Thoracic aorta (tissue), 2 donors: ENCODE measurements around the gene PPARGC1A. TPM values are rescaled to one million over a fixed set of nuclear protein-coding genes. Genes with fewer than 3 reads are reported as not detected.

Source experiments
- ATAC-seq: fragments of 150-250 bp; one replicate; pipeline ENCODE4 v1.8.0; 2017; ENCODE audit warnings: low read depth; ENCODE audit not compliant: insufficient number of reproducible peaks, low FRiP score
- DNase-seq: peaks from one replicate; pipeline ENCODE4 v3.0.0-alpha.2; 2020; ENCODE audit warnings: low spot score
- H3K27ac ChIP-seq, 2 donors: fragments of 200-600 bp; sonication (generic); 1 replicate in 1 of 2; 2 replicates in 1 of 2; pipeline ENCODE4 v1.5.1; 2016; ENCODE audit warnings: mild to moderate bottlenecking in 2 of 2, moderate library complexity in 2 of 2
- H3K27me3 ChIP-seq: fragments of 200-600 bp; sonication (generic); replicated peaks from 2 replicates; pipeline ENCODE4 v1.6.0; 2016; ENCODE audit warnings: mild to moderate bottlenecking; ENCODE audit not compliant: insufficient read depth
- H3K36me3 ChIP-seq: fragments of 200-600 bp; sonication (generic); one replicate; pipeline ENCODE4 v1.5.1; 2016
- H3K4me1 ChIP-seq, 2 donors: fragments of 200-600 bp; sonication (generic); 1 replicate in 1 of 2; 2 replicates in 1 of 2; pipeline versions ENCODE4 v1.5.1 to v1.6.0; 2016; ENCODE audit warnings: low read depth in 2 of 2, mild to moderate bottlenecking in 1 of 2; ENCODE audit not compliant: control insufficient read depth in 1 of 2
- H3K4me3 ChIP-seq: fragments of 200-600 bp; sonication (generic); 2 replicates; pipeline ENCODE4 v1.5.1; 2016; ENCODE audit warnings: mild to moderate bottlenecking
- H3K9me3 ChIP-seq: fragments of 200-600 bp; sonication (generic); 2 replicates; pipeline ENCODE4 v1.5.1; 2016
- total RNA-seq, 2 donors: library from RNA; depleted of rRNA; stranded (reverse); fragments of >200 nt; gene quantifications; one replicate each; pipeline versions ENCODE4 v1.1.0 to v1.2.3, GENCODE V29; 2016
- TF ChIP-seq, protein P1 (sequence below): fragments of 200-600 bp; sonication (generic); IDR thresholded peaks from one replicate; pipeline ENCODE4 v1.5.1; 2019; ENCODE audit warnings: antibody characterized with exemption

PPARGC1A gene
- total RNA-seq, 2 donors from 2014 or later, result 0.41 to 1.3 TPM

DNA sequence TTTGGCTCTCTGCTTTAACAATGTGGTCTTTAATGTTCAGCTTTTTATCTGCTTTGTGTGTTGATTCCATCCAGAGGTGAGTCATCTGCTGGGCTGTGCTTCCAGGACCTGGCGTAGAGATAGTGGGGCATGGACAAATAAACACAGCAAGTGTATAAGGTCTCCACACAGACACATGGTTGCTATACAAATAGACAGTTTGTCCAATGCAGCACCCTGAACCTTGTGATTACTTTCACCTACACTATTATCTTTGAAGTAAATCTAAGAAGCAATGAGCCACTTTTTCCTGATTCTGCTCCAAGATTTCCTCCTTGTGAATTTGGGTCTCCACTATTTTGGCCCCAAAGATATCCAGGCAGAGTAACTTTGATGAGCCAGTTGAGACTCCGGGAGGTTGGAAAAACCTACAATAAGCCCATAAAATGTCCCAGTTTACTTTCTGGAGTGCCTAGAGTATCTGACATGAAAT is 12.1 kb downstream of the PPARGC1A start:
- Histone ChIP-seq H3K27me3 (no peaks in the 10 kb centered on the region), H3K4me3 (no peak overlapping the region), H3K4me1 (no peaks in the 10 kb centered on the region), H3K27ac (no peak overlapping the region), H3K36me3 (no peaks in the 10 kb centered on the region), H3K9me3 (no peaks in the 10 kb centered on the region)
- ATAC-seq, result no peak
- DNase-seq, result no peak
- TF ChIP-seq, protein P1, sequence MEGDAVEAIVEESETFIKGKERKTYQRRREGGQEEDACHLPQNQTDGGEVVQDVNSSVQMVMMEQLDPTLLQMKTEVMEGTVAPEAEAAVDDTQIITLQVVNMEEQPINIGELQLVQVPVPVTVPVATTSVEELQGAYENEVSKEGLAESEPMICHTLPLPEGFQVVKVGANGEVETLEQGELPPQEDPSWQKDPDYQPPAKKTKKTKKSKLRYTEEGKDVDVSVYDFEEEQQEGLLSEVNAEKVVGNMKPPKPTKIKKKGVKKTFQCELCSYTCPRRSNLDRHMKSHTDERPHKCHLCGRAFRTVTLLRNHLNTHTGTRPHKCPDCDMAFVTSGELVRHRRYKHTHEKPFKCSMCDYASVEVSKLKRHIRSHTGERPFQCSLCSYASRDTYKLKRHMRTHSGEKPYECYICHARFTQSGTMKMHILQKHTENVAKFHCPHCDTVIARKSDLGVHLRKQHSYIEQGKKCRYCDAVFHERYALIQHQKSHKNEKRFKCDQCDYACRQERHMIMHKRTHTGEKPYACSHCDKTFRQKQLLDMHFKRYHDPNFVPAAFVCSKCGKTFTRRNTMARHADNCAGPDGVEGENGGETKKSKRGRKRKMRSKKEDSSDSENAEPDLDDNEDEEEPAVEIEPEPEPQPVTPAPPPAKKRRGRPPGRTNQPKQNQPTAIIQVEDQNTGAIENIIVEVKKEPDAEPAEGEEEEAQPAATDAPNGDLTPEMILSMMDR, result no peak

DNA sequence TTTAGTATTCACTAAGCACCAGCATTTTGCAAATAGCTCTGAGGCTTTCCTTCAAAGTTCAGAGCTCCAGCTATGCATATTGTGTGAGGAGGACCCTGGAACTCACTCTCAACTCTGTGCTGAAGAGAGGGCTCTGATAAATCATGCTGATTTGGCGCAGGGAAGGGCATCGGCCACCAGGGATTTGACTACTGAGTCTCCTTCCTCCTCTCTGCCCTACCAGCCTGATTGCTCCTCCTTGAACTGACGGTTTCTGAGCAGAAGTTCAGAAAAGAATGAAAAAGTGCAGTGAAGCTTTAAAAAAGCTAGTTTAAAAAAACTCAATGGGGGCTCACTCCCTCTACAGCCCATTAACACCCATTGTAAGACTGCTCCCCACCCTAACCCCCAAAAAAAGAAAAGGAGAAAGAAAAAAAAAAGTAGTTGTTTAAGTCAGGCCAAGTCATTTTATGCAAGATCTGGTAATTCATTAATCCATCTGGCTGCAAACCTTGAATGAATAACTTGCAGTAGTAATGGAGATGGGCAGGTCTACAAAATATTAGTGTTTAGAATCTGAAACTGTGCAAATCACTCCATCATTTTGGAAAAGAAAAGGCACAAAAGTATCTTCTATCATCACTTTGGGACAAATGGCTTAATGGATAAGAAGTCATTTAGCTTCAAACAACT is 13.3 kb downstream of the PPARGC1A start:
- H3K27me3 ChIP-seq, result no peaks in the 10 kb centered on the region
- no peaks in the 10 kb centered on the region for H3K9me3 ChIP-seq
- H3K36me3 ChIP-seq, result no peaks in the 10 kb centered on the region
- H3K27ac ChIP-seq, result no peak overlapping the region
- no peak for ATAC-seq
- H3K4me3 ChIP-seq, result no peak overlapping the region
- TF ChIP-seq, protein P1, result no peak
- no peaks in the 10 kb centered on the region for H3K4me1 ChIP-seq
- no peak for DNase-seq

DNA sequence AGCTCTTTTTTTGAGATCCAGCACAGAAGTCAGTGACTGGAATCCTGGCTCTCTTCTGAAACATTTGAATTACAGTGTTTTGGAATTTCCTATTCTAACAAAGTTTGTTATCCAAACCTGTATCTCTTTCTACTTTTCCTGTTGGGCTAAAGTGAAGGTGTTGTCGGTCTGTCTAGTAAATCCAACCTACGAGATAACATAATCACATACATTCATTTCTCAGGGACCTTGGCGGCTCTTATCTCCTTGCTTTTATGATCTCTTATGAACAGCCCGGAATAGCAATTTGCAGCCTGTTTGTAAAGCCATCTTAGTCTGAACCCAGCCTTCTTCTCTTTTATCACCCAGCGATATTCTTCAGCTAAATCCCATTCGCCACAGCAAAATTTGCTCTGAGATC is 14.5 kb downstream of the PPARGC1A start:
- H3K9me3 ChIP-seq, result no peaks in the 10 kb centered on the region
- no peak overlapping the region for H3K4me3 ChIP-seq
- H3K36me3 ChIP-seq, result no peaks in the 10 kb centered on the region
- ATAC-seq (no peak), DNase-seq (no peak)
- H3K27ac ChIP-seq, result no peak overlapping the region
- H3K4me1 ChIP-seq, result no peaks in the 10 kb centered on the region
- TF ChIP-seq, protein P1, result no peak
- no peaks in the 10 kb centered on the region for H3K27me3 ChIP-seq

DNA sequence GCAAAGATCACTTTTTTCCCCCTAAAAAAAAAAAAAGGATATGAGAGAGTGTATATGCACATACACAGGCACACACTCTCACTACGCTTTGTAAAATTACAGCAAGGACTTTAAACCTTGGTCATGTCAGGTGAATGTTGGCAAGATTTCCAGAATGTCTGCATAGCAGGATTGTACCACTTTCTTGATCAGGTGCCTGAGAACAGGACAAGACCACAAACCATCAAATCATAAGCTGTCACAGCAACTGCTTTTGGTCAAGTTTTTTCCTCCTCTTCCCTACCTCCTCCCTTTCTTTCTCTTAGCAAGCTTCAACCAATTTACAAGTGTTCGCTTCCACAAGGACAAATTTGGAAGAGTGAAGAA is 15.3 kb downstream of the PPARGC1A start:
- TF ChIP-seq, protein P1, result no peak
- H3K27ac ChIP-seq, result no peak overlapping the region
- no peak for DNase-seq
- ATAC-seq, result no peak
- H3K27me3 ChIP-seq, result no peaks in the 10 kb centered on the region
- H3K4me1 ChIP-seq, result no peaks in the 10 kb centered on the region
- no peaks in the 10 kb centered on the region for H3K36me3 ChIP-seq
- no peaks in the 10 kb centered on the region for H3K9me3 ChIP-seq
- no peak overlapping the region for H3K4me3 ChIP-seq

DNA sequence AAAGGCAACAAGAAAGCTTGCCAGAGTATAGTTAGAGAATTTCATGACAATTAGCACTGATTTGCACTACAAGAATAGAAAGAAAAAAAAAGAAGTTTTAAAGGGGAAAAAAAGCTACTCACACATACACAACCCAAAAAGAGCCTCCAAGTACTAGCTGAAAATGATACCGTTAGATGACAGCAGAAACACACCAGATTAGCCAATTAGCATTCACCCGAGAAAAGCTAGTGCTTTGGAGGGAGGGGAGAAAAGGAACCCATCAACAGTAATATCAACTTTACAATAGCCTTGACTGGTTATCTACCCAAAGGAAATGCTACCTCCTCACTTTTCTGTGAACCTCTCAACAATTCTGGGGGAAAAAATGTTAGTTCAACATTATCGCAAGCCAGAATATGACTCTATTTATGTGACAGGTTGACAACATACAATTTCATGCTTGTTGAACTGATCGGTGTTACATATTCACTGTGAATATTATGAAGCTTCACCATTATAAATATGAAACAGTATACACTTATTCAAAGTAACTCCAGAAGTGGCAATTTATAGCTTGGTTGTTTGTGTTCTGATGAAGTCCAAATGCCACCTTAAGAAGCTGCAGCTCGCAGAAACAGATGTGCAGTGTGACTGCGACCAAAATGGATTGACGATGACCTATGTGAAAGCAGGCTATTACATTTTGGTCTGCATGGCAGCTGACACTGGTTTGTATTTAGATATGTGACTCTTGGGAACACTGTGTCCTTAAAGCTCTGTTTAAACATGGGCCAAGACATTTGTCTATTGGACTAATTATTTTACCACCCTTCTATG is 15.9 kb downstream of the PPARGC1A start:
- H3K4me3 ChIP-seq, result no peak overlapping the region
- TF ChIP-seq, protein P1, result no peak
- ATAC-seq (no peak), DNase-seq (no peak)
- no peaks in the 10 kb centered on the region for H3K4me1 ChIP-seq
- H3K27me3 ChIP-seq, result no peaks in the 10 kb centered on the region
- H3K27ac ChIP-seq, result no peak overlapping the region
- no peaks in the 10 kb centered on the region for H3K36me3 ChIP-seq
- no peaks in the 10 kb centered on the region for H3K9me3 ChIP-seq
